Measurements from ENCODE around the gene SMIM1.

Gene SMIM1

GRCh38 chr1:3777647-3778589 is 5.4 kb downstream of the SMIM1 start:
- in situ Hi-C loops (cut with HindIII; ENCODE audit: low pct_unique_long_range_greater_than_20kb, low sequenced_read_pairs) = no loop called here
- DNase-seq (ENCODE audit: low read depth in 1 of 2, low spot score in 1 of 2) = no peak
- TF ChIP-seq JUND (IDR thresholded peaks at IDR 0.05; ENCODE audit: low read depth) = no peak

GRCh38 chr1:3778590-3779264 is 6.2 kb downstream of the SMIM1 start:
- in situ Hi-C loops (cut with HindIII; ENCODE audit: low pct_unique_long_range_greater_than_20kb, low sequenced_read_pairs) = no loop called here

GRCh38 chr1:3779265-3779911 is 6.8 kb downstream of the SMIM1 start:
- DNase-seq (ENCODE audit: low read depth in 1 of 2, low spot score in 1 of 2) = no peak
- in situ Hi-C loops (cut with HindIII; ENCODE audit: low pct_unique_long_range_greater_than_20kb, low sequenced_read_pairs) = no loop called here
- no peak for TF ChIP-seq JUND (IDR thresholded peaks at IDR 0.05; ENCODE audit: low read depth)

More at GRCh38 chr1:3778590-3779264, 6.2 kb downstream of the SMIM1 start:
- DNase-seq (ENCODE audit: low read depth in 1 of 2, low spot score in 1 of 2) = no peak
- no peak for TF ChIP-seq JUND (IDR thresholded peaks at IDR 0.05; ENCODE audit: low read depth)

DNA sequence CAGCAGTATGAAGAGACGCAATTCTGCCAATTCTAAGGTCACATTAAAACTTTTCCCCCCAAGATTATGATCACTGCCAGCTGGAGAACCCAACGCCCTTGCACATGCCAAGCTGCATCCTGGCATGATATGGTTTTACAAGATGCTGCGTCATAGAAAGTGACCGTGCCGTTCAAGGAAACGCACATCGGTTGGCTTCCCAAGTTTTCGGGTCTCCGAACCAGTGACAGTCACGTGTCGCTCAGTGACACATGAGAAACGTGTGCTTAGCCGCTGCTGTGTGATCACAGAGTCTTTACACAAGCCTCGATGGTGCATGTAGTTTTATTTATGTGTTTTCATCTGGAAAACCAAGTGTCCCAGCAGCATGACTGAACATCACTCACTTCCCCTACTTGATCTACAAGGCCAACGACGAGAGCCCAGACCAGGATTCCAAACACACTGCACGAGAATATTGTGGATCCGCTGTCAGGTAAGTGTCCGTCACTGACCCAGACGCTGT is 7.4 kb downstream of the SMIM1 start:
- DNase-seq (ENCODE audit: low read depth in 1 of 2, low spot score in 1 of 2) = no peak
- no peak for TF ChIP-seq JUND (IDR thresholded peaks at IDR 0.05; ENCODE audit: low read depth)
- in situ Hi-C loops (cut with HindIII; ENCODE audit: low pct_unique_long_range_greater_than_20kb, low sequenced_read_pairs) = no loop called here

DNA sequence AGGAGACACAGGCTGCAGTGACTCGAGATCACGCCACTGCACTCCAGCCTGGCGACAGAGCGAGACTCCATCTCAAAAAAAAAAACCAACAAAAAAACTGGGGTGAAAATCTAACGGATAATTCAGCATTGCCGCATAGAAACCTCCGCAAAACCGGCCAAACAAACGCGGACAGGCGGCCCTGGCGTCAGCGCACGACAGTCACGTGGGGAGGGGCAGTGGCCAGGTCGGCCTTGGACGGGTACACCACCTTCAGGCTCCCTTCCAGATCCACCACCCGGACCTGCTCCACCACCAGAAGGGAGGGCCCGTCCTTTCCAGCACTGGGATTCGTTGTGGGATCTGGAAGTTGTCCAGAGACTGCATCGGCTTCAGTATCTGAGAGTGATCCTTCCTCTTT is 8.4 kb downstream of the SMIM1 start:
- no peak for TF ChIP-seq JUND (IDR thresholded peaks at IDR 0.05; ENCODE audit: low read depth)
- no peak for DNase-seq (ENCODE audit: low read depth in 1 of 2, low spot score in 1 of 2)
- in situ Hi-C loops (cut with HindIII; ENCODE audit: low pct_unique_long_range_greater_than_20kb, low sequenced_read_pairs) = no loop called here

DNA sequence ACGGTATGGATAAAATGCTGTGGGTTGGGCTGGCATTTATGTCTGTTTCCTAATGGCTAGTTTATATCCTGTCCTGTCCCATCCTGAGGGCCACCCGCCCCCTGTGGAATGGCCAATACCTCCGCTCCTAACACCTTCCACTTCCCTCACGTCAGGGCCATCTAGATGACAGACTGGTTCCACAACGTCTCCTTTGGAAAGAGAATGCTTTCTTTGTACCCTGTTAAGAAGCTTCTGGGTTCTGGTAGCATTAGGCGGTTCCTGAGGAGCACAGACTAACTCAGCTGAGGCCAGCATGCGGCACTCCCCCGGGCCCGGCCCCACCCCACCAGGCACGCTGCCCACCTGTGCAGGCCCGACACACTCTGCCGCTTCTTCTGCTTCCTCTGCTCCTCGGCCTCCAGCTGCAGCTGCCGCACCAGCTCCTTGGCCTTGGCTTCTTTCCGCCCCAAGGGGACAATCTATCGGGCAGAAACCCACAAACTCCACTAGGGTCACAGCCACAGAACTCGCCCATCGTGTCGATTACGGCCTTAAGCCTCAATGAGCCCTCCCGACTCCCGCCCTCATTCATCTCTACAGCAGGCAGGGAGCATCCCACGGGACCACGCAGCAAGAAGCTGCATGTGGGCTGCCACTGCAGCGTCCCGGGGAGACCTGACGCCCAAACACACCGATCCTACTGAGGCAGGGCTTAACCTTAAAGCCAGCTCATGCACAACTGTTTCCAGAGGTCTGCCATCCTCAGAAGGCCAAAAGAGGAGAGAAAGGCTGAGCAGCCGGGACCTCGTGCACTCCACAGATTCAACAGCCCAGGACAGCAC is 11.3 kb downstream of the SMIM1 start:
- no peak for TF ChIP-seq JUND (IDR thresholded peaks at IDR 0.05; ENCODE audit: low read depth)
- in situ Hi-C loops (cut with HindIII; ENCODE audit: low pct_unique_long_range_greater_than_20kb, low sequenced_read_pairs) = no loop called here
- DNase-seq (ENCODE audit: low read depth in 1 of 2, low spot score in 1 of 2) = no peak

DNA sequence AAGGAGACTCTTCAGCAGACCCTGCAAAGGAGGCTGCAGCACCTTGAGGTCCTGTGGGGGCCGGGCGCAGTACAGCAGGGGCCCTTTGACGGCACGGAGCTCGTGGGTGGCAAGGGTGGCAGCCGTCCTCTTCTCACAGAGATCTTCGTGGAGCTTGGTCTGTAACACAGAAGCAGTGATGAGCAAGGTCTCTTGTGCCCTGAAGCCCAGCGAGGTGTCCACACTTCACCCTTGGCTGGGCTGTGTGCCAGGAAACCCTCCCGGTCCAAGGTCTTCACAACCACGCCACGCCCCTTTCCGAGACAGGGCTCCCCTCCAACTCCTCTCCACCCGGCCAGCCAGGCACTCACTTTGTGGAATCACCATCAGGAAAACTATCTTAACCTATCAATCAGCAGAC is 12.5 kb downstream of the SMIM1 start:
- DNase-seq (ENCODE audit: low read depth in 1 of 2, low spot score in 1 of 2) = no peak
- in situ Hi-C loops (cut with HindIII; ENCODE audit: low pct_unique_long_range_greater_than_20kb, low sequenced_read_pairs) = no loop called here
- no peak for TF ChIP-seq JUND (IDR thresholded peaks at IDR 0.05; ENCODE audit: low read depth)

DNA sequence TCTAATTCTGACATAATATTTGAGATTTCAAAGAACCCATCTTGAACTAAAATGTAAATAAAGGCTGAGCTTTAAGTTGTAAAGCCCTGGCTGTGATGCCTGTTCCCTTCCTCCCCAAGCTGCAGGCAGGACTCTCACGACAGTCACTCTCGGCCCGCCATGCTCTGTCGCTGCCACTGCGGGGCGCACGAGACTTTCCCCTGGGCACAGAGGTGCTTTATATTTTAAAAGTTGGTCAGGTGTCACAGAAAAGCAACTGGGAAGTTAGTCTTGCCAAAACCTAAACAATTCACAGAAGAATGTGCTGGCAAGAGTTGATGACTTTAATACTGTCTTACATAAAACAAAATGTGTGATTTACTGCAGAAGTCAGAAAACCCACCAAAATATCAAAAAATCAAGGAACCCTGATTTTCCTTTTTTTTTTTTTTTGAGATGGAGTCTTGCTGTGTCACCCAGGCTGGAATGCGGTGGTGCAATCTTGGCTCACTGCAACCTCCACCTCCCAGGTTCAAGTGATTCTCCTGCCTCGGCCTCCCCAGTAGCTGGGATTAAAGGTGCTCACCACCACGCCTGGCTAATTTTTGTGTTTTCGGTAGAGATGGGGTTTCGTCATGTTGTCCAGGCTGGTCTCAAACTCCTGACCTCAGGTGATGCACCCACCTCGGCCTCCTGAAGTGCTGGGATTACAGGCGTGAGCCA is 13.1 kb downstream of the SMIM1 start:
- DNase-seq (ENCODE audit: low read depth in 1 of 2, low spot score in 1 of 2) = no peak
- no peak for TF ChIP-seq JUND (IDR thresholded peaks at IDR 0.05; ENCODE audit: low read depth)
- in situ Hi-C loops (cut with HindIII; ENCODE audit: low pct_unique_long_range_greater_than_20kb, low sequenced_read_pairs) = no loop called here

- in situ Hi-C loops (cut with HindIII; ENCODE audit: low pct_unique_long_range_greater_than_20kb, low sequenced_read_pairs) = no loop called here
- TF ChIP-seq JUND (IDR thresholded peaks at IDR 0.05; ENCODE audit: low read depth) = no peak
- DNase-seq (ENCODE audit: low read depth in 1 of 2, low spot score in 1 of 2) = no peak
Observed at GRCh38 chr1:3786468-3787348, 14.2 kb downstream of the SMIM1 start.

DNA sequence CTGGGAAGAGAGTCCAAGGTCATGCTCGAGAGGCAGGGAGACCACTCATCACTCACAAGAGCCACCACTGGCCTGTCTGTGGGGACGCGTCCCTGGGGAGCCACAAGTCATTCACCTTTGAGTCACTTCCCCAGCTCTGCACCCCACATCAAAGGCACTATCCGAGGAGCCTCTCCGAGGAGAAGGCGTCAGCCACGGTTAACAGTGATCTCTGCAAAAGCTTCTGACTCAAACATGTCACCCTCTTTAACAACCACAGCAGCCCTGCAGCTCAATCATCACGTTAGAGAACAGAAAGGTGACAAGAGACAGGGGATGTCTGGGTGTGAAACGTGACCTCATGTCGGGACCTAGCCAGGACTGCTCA is 14.8 kb downstream of the SMIM1 start:
- no peak for TF ChIP-seq JUND (IDR thresholded peaks at IDR 0.05; ENCODE audit: low read depth)
- in situ Hi-C loops (cut with HindIII; ENCODE audit: low pct_unique_long_range_greater_than_20kb, low sequenced_read_pairs) = no loop called here
- DNase-seq (ENCODE audit: low read depth in 1 of 2, low spot score in 1 of 2) = no peak
